GM18498 (cell line): Measurements from ENCODE around the gene LHX4.

Experiments used
- ATAC-seq: cut with Tn5 transposase; IDR thresholded peaks from one replicate; pipeline ENCODE4 v1.9.1; 2021; ENCODE audit warnings: mild to moderate bottlenecking, moderate library complexity; ENCODE audit not compliant: unreplicated experiment

Gene LHX4

DNA sequence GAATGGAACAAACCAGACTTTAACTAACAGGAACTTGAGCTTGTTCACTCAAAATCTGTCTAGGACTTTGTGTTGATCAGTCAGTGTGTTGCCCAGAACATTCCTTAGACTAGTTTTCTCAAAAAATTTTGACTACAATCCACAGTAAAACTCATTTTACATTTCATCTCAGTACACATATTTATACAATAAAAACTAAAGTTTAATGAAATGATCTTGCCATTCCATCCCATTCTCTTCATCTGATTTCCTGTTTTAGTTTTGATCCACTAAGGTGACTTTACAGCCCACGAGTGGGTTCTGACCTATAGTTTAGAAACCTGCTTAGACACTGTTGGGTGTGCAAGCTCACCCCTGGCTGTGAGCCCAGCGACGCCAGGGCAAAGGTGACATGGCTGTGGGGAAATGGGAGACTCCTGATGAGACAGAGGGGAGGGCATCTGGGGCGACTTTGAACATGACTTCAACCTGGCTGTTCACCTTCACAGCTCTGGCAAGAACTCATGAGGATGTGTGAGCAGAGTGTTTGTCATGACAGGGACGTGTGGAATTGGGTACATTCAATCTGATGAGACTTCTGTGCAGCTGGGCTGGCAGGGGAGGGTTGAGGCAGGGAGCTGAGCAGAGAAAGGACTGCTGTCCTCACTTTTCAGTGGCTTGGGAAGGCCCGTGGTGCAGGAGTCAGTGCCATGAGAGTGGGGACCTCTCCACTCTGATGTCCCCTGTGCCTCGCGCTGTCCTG is 40.6 kb downstream of the LHX4 start:
- ATAC-seq = no peak

DNA sequence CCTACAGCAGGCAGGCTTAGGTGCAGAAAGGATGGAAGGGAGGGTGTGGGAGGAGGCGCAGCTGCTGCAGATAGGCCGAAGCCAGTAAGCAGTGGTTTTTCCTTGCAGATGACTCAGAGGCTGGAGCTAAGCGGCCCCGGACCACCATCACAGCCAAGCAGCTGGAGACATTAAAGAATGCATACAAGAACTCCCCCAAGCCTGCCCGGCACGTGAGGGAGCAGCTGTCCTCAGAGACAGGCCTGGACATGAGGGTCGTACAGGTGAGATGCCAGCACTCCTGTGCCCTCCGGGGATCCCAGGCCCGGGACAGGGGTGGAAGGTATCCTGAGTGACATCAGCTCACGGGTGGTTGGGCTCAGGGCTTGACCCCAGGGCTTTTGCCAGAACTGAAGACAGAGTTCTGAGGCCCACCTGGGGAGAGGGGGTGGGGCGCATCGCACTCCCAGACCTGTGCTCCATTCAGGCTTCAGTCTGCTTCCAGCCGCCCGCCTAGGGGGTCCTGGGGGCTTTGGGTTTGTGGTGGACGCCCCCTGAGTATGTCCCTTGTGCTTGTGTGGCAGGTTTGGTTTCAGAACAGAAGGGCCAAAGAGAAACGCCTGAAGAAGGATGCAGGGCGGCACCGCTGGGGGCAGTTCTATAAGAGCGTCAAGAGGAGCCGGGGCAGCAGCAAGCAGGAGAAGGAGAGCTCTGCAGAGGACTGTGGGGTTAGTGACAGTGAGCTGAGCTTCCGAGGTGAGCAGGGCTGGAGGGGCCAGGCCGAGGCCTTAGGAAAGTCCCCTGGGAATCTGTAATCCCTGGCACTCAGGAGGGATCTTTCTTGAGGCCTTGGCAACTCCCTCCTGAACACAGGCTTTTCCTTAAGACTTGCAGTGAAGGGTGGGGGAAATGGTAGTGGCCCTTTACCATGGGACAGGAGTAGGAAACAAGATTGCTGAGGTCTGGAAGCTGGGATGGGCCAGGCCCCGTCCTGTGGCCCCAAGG is 41.5 kb downstream of the LHX4 start:
- no peak for ATAC-seq

DNA sequence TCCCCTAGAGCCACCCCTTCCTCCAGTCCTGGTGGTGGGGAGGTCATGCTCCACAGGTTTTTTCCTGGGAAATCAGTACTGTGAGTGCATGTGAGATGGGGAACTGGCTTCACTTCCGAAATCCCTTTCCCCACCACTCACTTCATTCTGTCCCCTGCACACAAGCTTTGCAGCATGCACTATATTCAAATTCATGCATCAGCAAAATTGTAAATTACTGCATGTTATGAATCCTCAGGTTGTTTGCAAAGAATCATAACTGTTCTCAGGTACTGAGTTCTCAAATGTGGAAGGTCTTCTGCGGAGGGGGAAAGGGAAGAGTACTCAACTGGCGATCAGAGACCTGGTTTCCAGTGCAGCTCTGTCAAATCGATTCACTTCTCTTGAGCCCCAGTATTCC is 42.3 kb downstream of the LHX4 start:
- no peak for ATAC-seq

DNA sequence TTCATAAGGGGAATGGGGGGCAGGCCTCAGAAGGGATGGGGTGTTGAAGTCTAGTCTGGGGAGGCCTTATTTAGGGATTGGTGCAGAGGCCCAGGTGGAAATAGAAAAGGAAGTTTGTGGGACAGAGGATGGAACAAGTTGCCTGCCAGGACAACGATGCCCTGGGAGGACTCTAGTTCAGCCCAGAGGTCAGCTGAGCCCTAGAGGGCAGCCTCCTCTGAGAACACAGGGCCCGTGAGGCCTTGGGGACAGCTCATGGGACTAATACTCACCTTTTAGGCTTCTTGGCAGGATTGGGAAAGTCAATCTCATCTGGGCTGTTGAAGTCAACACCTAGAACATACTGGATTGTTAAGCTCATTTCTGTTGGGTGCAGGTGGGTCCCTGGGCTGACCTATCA is 43.0 kb downstream of the LHX4 start:
- ATAC-seq = no peak

GRCh38 chr1:180274221-180274620 is 44.2 kb downstream of the LHX4 start:
- ATAC-seq = no peak

GRCh38 chr1:180275726-180276125 is 45.7 kb downstream of the LHX4 start:
- no peak for ATAC-seq

DNA sequence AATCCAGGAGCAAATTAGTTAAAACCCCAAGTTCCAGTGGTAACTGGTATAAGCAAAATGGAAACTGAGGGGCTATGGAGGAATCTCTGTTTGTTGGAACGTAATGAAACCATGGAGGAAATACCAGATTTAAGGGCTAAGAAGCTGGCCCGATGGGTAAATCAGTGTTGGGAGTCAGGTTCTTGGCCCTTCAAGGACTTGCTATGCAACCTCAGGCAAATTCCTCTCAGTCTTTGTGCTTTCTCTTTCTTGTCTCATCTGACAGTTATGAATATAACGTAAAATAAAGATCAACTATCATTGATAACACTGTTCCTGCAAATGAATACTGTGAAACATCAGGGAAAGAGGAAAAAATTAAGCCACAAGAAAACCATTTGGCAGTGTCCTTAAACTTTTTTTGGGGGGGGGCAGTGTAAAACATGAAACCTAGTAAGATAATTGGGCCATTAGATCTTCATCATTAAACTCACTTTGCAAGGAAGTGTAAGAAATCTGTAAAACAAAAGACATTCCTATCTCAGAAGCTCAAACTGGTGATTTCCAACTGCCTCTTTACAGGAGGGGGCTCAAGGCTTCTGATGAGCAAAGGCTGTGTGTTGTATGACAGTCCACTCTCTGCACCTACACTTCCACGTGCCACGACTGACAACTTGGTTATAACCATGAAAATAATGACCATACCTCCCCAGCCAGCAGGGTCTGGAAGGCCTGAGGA is 47.6 kb downstream of the LHX4 start:
- no peak for ATAC-seq

DNA sequence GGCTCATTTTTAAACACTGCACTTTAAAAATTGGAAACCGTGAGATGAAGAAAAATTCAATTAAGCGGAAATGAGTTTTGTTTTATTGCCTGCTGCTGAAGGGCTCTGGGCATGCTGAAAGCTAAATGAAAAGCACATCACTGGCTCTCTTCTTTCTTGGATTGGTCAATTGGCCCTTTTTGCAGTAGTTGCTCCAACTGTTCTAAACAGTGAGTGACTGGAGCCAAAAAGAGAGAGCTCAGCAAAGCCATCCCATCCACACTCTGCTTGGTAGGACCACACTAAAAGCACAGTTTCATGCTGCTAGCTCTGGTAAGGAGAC is 48.1 kb downstream of the LHX4 start:
- ATAC-seq = no peak

DNA sequence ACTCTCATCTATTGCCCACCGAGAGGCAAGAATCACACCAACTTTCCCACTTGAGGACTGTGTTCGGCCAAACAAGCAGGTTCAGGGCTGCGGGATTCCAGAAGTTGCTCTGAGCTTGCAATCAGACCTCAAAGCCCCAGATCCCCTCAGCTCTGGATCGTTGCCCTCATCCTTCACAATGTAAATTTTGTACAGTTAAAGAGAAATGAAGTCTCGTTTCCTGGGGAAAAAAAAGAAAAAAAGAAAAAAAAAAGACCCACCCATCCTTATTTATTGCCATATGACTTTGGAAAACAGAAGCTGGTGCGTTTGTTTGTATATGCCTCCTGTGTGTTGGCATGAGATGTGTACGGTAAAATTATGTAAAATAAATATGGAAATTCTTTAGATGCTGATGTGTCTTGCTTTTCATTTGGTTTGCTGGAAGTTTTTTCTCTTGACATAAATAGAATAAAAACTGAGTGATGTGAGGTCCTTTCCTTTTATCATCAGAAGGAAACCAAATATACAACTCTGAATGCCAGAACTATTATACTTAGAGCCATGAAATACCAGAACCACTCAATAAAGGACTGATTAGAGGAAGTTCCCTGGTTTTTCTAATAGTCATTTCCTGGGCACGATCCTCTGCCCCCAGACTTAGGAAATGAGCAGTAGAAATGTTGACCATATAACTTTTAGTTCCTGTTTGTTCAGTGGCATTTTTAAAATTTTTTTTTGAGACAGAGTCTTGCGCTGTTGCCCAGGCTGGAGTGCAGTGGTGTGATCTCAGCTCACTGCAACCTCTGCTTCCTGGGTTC is 48.7 kb downstream of the LHX4 start:
- ATAC-seq = no peak

DNA sequence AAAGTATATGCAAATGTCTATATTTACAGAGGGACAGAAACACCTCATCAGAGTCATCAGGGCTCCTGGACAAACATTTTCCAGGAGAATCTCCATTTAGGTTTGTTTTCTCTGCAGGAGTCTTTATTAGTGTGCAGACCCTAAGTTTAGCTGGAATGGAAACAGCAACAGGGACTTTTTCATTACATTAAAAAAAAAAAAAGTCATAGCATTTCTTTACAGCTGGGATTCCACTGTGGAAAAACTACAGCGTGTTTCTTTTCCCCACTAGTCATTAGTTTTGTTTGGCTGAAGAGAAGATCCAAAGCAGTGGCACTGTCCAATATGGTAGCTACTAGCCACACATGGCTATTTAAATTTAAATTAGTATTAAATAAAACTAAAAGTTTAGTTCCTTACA is 49.6 kb downstream of the LHX4 start:
- no peak for ATAC-seq

GRCh38 chr1:180280617-180281016 is 50.6 kb downstream of the LHX4 start:
- no peak for ATAC-seq

- ATAC-seq = no peak
These were observed 51.4 kb downstream of the LHX4 start for GRCh38 chr1:180281490-180281889.

- ATAC-seq = no peak
These were observed 52.5 kb downstream of the LHX4 start for GRCh38 chr1:180282401-180283044.

GRCh38 chr1:180283098-180283497 is 53.0 kb downstream of the LHX4 start:
- ATAC-seq = no peak

DNA sequence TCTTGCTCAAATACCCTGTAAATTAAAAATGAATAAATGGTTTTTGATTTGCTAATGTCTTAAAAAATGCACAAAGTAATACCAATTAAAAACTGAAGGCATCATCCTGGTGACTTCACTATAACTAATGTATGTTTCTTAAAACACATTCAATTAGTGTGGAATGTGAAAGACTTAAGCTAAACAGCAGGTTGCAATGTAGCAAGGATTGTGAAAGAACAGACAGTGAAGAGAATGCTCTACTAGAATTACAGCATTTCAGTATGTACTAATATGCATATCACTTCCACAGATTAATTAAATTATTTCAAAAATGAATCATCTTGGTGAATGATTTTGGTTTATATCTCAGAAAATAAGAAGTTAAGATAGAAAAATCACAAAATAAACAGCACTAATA is 56.4 kb downstream of the LHX4 start:
- no peak for ATAC-seq

GRCh38 chr1:180287988-180288705 is 58.1 kb downstream of the LHX4 start:
- ATAC-seq = no peak

GRCh38 chr1:180288940-180289339 is 58.9 kb downstream of the LHX4 start:
- ATAC-seq = no peak

- ATAC-seq = no peak
These were observed 60.4 kb downstream of the LHX4 start for GRCh38 chr1:180290265-180291001.

DNA sequence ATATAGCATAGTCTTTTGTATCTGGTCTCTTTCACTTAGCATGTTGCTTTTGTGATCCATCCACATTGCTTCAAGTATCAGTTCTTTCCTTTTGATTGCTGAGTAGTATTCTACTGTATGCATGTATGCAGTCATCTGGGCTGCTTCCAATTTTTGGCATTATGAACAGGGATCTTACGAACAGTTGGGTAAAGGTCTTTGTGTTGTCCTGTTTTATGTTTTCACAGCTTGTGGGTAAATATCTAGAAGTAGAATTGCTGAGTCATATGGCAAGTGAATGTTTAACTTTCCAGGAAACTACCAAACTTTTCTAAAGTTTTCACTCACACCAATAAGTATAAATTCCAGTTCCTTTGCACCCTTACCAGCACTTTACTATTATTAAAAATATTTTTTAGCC is 60.9 kb downstream of the LHX4 start:
- no peak for ATAC-seq
